Smooth muscle cell (in vitro differentiated cells): ENCODE results near the gene TGFBR3. TPM values are rescaled to one million over a fixed set of nuclear protein-coding genes. Genes with fewer than 3 reads are reported as not detected.

ENCODE experiments used
- DNase-seq: peaks from one replicate; lab custom pipeline; 2025; ENCODE audit not compliant: unreplicated experiment; lab: John Stamatoyannopoulos, UW
- H2AFZ ChIP-seq: fragments of 200-600 bp; sonication (generic); 2 replicates; pipeline ENCODE4 v1.6.0; 2016; ENCODE audit warnings: antibody characterized with exemption, low read depth, mild to moderate bottlenecking
- H3F3A ChIP-seq: fragments of 200-600 bp; sonication (generic); 2 replicates; pipeline ENCODE4 v1.6.0; 2017; ENCODE audit warnings: antibody characterized with exemption, low read depth
- H3K27ac ChIP-seq: fragments of 200-600 bp; sonication (generic); 2 replicates; pipeline ENCODE4 v1.5.1; 2016; ENCODE audit warnings: low read depth, mild to moderate bottlenecking
- H3K27me3 ChIP-seq: fragments of 200-600 bp; sonication (generic); 2 replicates; pipeline ENCODE4 v1.6.1; 2016; ENCODE audit warnings: low read depth, mild to moderate bottlenecking
- H3K36me3 ChIP-seq: fragments of 200-600 bp; sonication (generic); 2 replicates; pipeline ENCODE4 v1.5.1; 2016; ENCODE audit warnings: low read depth
- H3K4me1 ChIP-seq: fragments of 200-600 bp; sonication (generic); 2 replicates; pipeline ENCODE4 v1.5.1; 2016; ENCODE audit warnings: low read depth
- H3K4me2 ChIP-seq: fragments of 200-600 bp; sonication (generic); 2 replicates; pipeline ENCODE4 v1.6.0; 2016; ENCODE audit warnings: mild to moderate bottlenecking
- H3K4me3 ChIP-seq: fragments of 200-600 bp; sonication (generic); 2 replicates; pipeline ENCODE4 v1.5.1; 2016; ENCODE audit warnings: mild to moderate bottlenecking
- H3K79me2 ChIP-seq: fragments of 200-600 bp; sonication (generic); 2 replicates; pipeline ENCODE4 v1.6.0; 2016; ENCODE audit warnings: low read depth, mild to moderate bottlenecking
- H3K9ac ChIP-seq: fragments of 200-600 bp; sonication (generic); 2 replicates; pipeline ENCODE4 v1.6.0; 2016; ENCODE audit warnings: low read depth
- H3K9me3 ChIP-seq: fragments of 200-600 bp; sonication (generic); replicated peaks from 2 replicates; pipeline ENCODE4 v1.5.1; 2016; ENCODE audit warnings: low read depth
- H4K20me1 ChIP-seq: fragments of 200-600 bp; sonication (generic); 2 replicates; pipeline ENCODE4 v1.6.0; 2016; ENCODE audit warnings: low read depth
- WGBS: methylation state at CpG from one replicate; pipeline ENCODE4 v1.1.7; 2016; ENCODE audit warnings: low lambda C conversion rate; 5-methylcytosine and 5-hydroxymethylcytosine counted together
- polyA plus RNA-seq: library from polyadenylated mRNA; unstranded; fragments of >200 nt; fragmentation: Nextera tagmentation; extraction: Ambion mirVana; gene quantifications from 2 replicates; pipeline ENCODE4 v1.2.1, GENCODE V29; 2016
- total RNA-seq: library from RNA; depleted of rRNA; stranded (reverse); fragments of >200 nt; gene quantifications from 2 replicates; pipeline ENCODE4 v1.2.3, GENCODE V29; 2014
- TF ChIP-seq, protein P1 (sequence below): fragments of 200-600 bp; sonication (generic); IDR thresholded peaks from 2 replicates; pipeline ENCODE4 v1.5.1; 2017; ENCODE audit warnings: borderline replicate concordance, mild to moderate bottlenecking, antibody characterized with exemption; ENCODE audit not compliant: insufficient read depth, poor library complexity, severe bottlenecking

The TGFBR3 gene
- total RNA-seq (112 TPM in 2 replicates), polyA plus RNA-seq (52.0 and 68.3 TPM in 2 replicates)

GRCh38 chr1:91885716-91886506 lies at the start of gene TGFBR3:
Gene TGFBR3, minus strand, starts transcription at chr1:91886151. Its CDS starts 24,620 bp downstream, at chr1:91861531.
- Histone ChIP-seq H3K4me1 (no peaks in the 10 kb centered on the region), H3K27me3 (no peaks in the 10 kb centered on the region), H3K4me2 (peak within 1 kb of the TSS; percentile 94), H3K9ac (peak within 1 kb of the TSS; percentile 24), H3F3A (no peaks in the 10 kb centered on the region), H3K79me2 (peaks cover 45% of the 10 kb centered on the region), H3K4me3 (peak within 1 kb of the TSS; percentile 81), H4K20me1 (peaks cover 36% of the 10 kb centered on the region), H3K9me3 (no peaks in the 10 kb centered on the region), H3K36me3 (no peaks in the 10 kb centered on the region), H2AFZ (peak within 1 kb of the TSS; percentile 88), H3K27ac (peak within 1 kb of the TSS; percentile 20)
- TF ChIP-seq, protein P1, sequence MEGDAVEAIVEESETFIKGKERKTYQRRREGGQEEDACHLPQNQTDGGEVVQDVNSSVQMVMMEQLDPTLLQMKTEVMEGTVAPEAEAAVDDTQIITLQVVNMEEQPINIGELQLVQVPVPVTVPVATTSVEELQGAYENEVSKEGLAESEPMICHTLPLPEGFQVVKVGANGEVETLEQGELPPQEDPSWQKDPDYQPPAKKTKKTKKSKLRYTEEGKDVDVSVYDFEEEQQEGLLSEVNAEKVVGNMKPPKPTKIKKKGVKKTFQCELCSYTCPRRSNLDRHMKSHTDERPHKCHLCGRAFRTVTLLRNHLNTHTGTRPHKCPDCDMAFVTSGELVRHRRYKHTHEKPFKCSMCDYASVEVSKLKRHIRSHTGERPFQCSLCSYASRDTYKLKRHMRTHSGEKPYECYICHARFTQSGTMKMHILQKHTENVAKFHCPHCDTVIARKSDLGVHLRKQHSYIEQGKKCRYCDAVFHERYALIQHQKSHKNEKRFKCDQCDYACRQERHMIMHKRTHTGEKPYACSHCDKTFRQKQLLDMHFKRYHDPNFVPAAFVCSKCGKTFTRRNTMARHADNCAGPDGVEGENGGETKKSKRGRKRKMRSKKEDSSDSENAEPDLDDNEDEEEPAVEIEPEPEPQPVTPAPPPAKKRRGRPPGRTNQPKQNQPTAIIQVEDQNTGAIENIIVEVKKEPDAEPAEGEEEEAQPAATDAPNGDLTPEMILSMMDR = peak; percentile 37
- DNase-seq = peak; percentile 79
- 0% methylated on average over 33 of the region's 92 CpGs for WGBS

DNA sequence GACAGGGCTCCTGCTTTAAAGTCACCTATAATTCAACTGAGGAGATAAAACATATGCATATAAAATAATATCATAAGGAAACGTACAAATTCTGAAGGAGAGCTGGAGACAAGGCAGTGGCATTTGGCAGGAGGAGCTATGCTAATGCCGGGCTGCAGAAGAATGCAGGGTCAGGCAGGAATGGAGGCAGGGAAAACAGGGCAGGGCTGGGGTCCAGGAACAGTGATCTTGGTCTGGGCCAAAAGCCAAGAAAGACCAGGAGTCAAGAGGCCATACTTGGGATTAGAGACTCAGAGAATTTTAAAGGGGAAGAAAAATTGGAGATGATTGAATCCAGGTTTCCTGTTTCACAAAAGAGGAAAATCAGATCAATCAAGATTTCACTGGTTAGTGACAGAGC lies 43.3 kb upstream of the TGFBR3 start:
- Histone ChIP-seq H3K27me3 (no peaks in the 10 kb centered on the region), H3K36me3 (no peaks in the 10 kb centered on the region), H3K9me3 (no peaks in the 10 kb centered on the region), H3K27ac (no peak overlapping the region), H3K4me3 (no peak overlapping the region), H3K4me2 (peak overlapping the region; percentile 20), H3K79me2 (no peaks in the 10 kb centered on the region), H2AFZ (peak overlapping the region; percentile 62), H4K20me1 (no peaks in the 10 kb centered on the region), H3K9ac (no peak overlapping the region), H3K4me1 (no peaks in the 10 kb centered on the region), H3F3A (no peaks in the 10 kb centered on the region)
- DNase-seq = no peak
- WGBS = 24% methylated on average over 2 of the region's 2 CpGs
- TF ChIP-seq, protein P1 = no peak

- Histone ChIP-seq H3K79me2 (no peaks in the 10 kb centered on the region), H3K9ac (no peak overlapping the region), H3K36me3 (no peaks in the 10 kb centered on the region), H2AFZ (no peak overlapping the region), H3K4me2 (no peak overlapping the region), H3K9me3 (no peaks in the 10 kb centered on the region), H3K27ac (no peak overlapping the region), H4K20me1 (no peaks in the 10 kb centered on the region), H3K4me3 (no peak overlapping the region), H3K27me3 (no peaks in the 10 kb centered on the region), H3K4me1 (no peaks in the 10 kb centered on the region), H3F3A (no peaks in the 10 kb centered on the region)
- no peak for DNase-seq
- TF ChIP-seq, protein P1 = no peak
- 90% methylated on average over 2 of the region's 2 CpGs for WGBS
These were observed 42.1 kb upstream of the TGFBR3 start for GRCh38 chr1:91928026-91928425.
